D721Med (cell line): Measurements from ENCODE around the gene ANKRD66.

Source experiments
- DNase-seq: peaks from one replicate; pipeline ENCODE4 v3.0.0; 2011; ENCODE audit warnings: low spot score; ENCODE audit not compliant: insufficient read length
- FAIRE-seq: peaks from 2 replicates; lab custom pipeline; 2011; peaks lifted over from hg19 to GRCh38; lab: Jason Lieb, UNC
- CTCF ChIP-seq: IDR thresholded peaks from 2 replicates; pipeline ENCODE4 v1.5.1; 2012; ENCODE audit warnings: mild to moderate bottlenecking, control low read depth; ENCODE audit not compliant: insufficient read depth; ENCODE audit errors: missing control alignments

ANKRD66 gene

GRCh38 chr6:46746696-46747095, at the start of gene ANKRD66:
TSS of gene ANKRD66 (plus strand) at chr6:46746933. CDS start at chr6:46751949, 5,016 bp downstream.
- no peak for FAIRE-seq
- TF ChIP-seq CTCF: no peak
- no peak for DNase-seq

DNA sequence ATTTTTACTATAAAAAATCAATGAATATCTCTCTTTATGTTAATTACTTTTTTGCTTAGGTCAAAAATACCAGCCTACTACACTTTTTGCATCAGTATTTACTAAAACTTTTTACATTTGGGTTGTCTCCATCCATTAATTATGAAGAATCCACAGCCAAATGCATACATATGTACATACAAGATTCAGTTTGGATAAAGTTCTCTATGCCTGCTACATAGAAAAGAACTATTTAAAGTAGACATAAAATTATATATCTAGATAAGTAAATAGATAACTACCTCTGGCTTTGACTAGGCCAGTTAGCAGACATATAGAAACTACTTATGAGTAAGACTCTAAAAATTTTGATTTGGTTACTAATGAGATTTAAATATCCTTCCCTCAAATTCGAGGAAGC, 46.8 kb upstream of the ANKRD66 start:
- TF ChIP-seq CTCF: no peak
- FAIRE-seq (no peak), DNase-seq (no peak)

DNA sequence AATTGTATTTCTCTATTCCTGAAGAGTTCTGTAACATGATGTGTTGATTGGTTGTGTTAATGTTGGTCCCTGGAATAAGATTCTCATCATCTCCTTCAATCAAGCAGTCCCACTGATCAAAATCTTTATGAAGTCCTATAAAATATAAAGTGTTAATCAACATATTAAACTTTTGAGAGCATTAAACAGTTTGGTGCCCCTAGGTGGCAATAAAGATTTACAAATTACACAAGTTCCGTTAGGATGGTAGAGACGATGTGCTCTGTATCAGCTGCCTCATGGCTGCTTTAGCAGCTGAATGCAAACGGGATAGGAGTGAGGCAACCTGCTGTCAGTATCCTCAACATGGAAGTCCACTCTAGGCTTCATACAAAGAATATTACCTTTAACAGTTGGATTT, 42.2 kb upstream of the ANKRD66 start:
- peak; percentile 48 for TF ChIP-seq CTCF
- DNase-seq (no peak), FAIRE-seq (no peak)

DNA sequence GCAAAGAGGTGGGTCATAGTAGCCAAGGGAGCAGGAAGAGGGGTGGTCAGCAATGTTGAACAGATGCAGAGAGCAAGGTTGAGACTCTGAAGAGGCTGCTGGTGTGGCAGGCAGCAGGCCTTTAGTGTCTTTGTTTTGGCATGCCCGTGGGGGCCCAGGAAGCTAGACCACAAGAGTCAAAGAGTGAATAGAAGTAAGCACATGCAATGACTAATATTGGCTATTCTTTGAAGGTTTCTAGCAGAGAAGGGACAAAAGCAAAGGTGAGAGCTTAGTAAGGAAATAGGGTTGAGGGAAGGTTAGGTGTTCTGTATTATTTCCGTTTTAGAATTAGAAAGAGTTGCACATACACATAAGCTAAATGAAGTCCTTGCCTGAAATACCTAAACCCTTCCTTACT, 40.3 kb upstream of the ANKRD66 start:
- FAIRE-seq (no peak), DNase-seq (no peak)
- no peak for TF ChIP-seq CTCF

DNA sequence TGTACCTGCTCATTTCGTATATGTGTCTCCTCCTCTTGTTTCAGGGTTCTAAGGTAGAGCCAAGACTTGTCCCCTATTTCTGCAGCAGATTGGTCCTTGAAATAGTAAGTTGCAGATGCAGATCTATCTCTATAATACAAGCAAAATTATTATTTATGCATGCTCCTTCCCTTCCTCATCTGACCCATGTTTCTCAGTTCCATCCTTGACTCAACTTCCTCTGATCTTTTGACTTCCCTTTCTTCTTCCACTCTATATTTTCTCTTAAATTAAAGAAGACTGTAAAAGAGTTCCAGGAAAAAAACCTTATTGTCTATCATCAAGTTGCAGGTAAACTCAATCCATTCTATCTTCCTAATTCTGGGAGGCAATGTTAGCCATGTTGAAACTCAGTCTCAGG, 35.2 kb upstream of the ANKRD66 start:
- FAIRE-seq (no peak), DNase-seq (no peak)
- TF ChIP-seq CTCF: no peak

DNA sequence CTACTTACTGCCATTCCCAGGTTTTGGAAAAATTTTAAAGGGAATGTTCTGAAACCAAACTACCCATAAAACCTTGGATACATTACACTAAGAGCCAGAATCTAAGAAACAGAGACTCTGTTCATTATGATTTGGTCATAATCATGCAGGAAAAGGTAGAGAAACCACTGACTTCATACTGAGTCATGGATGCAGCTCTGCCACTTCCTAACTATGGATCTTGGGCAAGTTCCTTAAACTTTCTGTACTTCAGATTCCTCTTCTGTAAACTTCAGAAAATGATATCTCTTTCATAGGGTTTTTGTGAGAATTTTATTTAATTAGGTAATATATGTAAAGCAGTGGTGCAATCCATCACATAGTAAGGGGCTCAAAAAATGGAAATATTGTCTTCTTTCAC, 31.6 kb upstream of the ANKRD66 start:
- no peak for TF ChIP-seq CTCF
- no peak for DNase-seq
- no peak for FAIRE-seq

GRCh38 chr6:46719099-46719498, 27.6 kb upstream of the ANKRD66 start:
- no peak for FAIRE-seq
- no peak for DNase-seq
- TF ChIP-seq CTCF: no peak
